ENCODE results near the gene ANTXR2. TPM values are rescaled to one million over a fixed set of nuclear protein-coding genes. Genes with fewer than 3 reads are reported as not detected.
A peak's percentile ranks its signal among the peaks of the same experiment; 100 is the strongest.

The ANTXR2 gene
- polyA plus RNA-seq, 1 of the 3 experiments (the other 2 are of a cell fraction): 48.8 TPM

- H3K4me3 ChIP-seq (ENCODE audit: low read depth in 2 of 2, low read length in 1 of 2): no peak overlapping the region; a peak in 1 of 4 replicates
- peak overlapping the region; percentile 83 for H3K4me2 ChIP-seq
- H3K79me2 ChIP-seq (ENCODE audit: insufficient read depth): peaks cover 53% of the 10 kb centered on the region
- H4K20me1 ChIP-seq (ENCODE audit: insufficient read depth): no peaks in the 10 kb centered on the region
- DNase-seq: no peak
- POLR2A ChIA-PET: interaction anchor here (1.2 kb wide), 1 partner anchor 123 kb away, joined by 5 read pairs; the partner anchor contains the start of gene PRDM8
- H3K27ac ChIP-seq (ENCODE audit: low read depth in 2 of 2, low read length in 1 of 2): peak overlapping the region; percentile 88 to 92
- no peaks in the 10 kb centered on the region for H3K27me3 ChIP-seq (ENCODE audit: insufficient read depth)
- peaks cover 10 to 19% of the 10 kb centered on the region in 2 experiments; a peak in 3 of 4 replicates for H3K4me1 ChIP-seq (ENCODE audit: control insufficient read depth in 1 of 2, insufficient read depth in 2 of 2, low read depth in 1 of 2, low read length in 1 of 2)
- peaks cover 6 to 12% of the 10 kb centered on the region in 2 experiments for H3K36me3 ChIP-seq (replicated peaks in 1 of 2; ENCODE audit: control insufficient read depth in 1 of 2, insufficient read depth in 2 of 2, low read length in 1 of 2)
- peak overlapping the region; percentile 87; the same call in 1 of the 2 replicates for H3K9ac ChIP-seq
- no peaks in the 10 kb centered on the region for H3K9me2 ChIP-seq
- CTCF ChIA-PET: interaction anchor here (0.6 kb wide), 1 partner anchor 62 kb away, joined by 3 read pairs; no protein-coding TSS in a partner anchor
- TF ChIP-seq RCOR1 (IDR thresholded peaks at IDR 0.05; ENCODE audit: low read length) (no peak), USF2 (IDR thresholded peaks at IDR 0.05; ENCODE audit: borderline replicate concordance, low read depth, low read length) (no peak), CTCF (IDR thresholded peaks at IDR 0.05) (no peak), RAD21 (IDR thresholded peaks at IDR 0.05; ENCODE audit: low read length) (no peak), IRF3 (IDR thresholded peaks at IDR 0.05; ENCODE audit: low read depth, low read length) (no peak), YY1 (IDR thresholded peaks at IDR 0.05; ENCODE audit: low read depth) (no peak), TAF1 (IDR thresholded peaks at IDR 0.05; ENCODE audit: borderline replicate concordance, low read depth, low read length) (no peak), FOXM1 (IDR thresholded peaks at IDR 0.05; ENCODE audit: low read depth) (no peak), REST (IDR thresholded peaks at IDR 0.05; ENCODE audit: low read depth, low read length) (no peak), EZH2phosphoT487 (IDR thresholded peaks at IDR 0.05; ENCODE audit: borderline replicate concordance, low read depth) (no peak), RFX5 (IDR thresholded peaks at IDR 0.05; ENCODE audit: low read length) (no peak), ELF1 (IDR thresholded peaks at IDR 0.05) (no peak), FOSL2 (IDR thresholded peaks at IDR 0.05; ENCODE audit: borderline replicate concordance, low read depth) (no peak), JUND (IDR thresholded peaks at IDR 0.05) (no peak), RXRA (IDR thresholded peaks at IDR 0.05; ENCODE audit: borderline replicate concordance, low read depth) (no peak), SMC3 (IDR thresholded peaks at IDR 0.05; ENCODE audit: low read depth, low read length) (no peak), PBX3 (IDR thresholded peaks at IDR 0.05) (0 out of 2 replicates have a peak, but pooled peaks have one; percentile 15), NFIC (IDR thresholded peaks at IDR 0.05; ENCODE audit: borderline replicate concordance) (0 out of 2 replicates have a peak, but pooled peaks have one; percentile 7), TCF12 (IDR thresholded peaks at IDR 0.05) (peak; percentile 26; the same call in 1 of the 2 replicates), MEF2A (IDR thresholded peaks at IDR 0.05; ENCODE audit: borderline replicate concordance, low read depth) (no peak), NRF1 (IDR thresholded peaks at IDR 0.05; ENCODE audit: low read depth, low read length) (no peak), USF1 (IDR thresholded peaks at IDR 0.05; ENCODE audit: borderline replicate concordance, low read depth) (no peak)
- peaks cover 45% of the 10 kb centered on the region for H3F3A ChIP-seq (replicated peaks; ENCODE audit: insufficient read depth)
- no peaks in the 10 kb centered on the region for H3K9me3 ChIP-seq
- peak overlapping the region; percentile 77; the same call in 1 of the 2 replicates for H2AFZ ChIP-seq (ENCODE audit: low read depth)
These were observed 1.0 kb upstream of the ANTXR2 start for GRCh38 chr4:80074069-80074468.
